Measurements from ENCODE around the gene PPP1R12C. TPM values are rescaled to one million over a fixed set of nuclear protein-coding genes. Genes with fewer than 3 reads are reported as not detected.

PPP1R12C gene
- 26.6 and 38.4 TPM in 2 replicates for total RNA-seq

GRCh38 chr19:55116859-55117662 lies at the start of gene PPP1R12C:
Gene PPP1R12C (minus strand): TSS chr19:55117637. CDS start chr19:55117543, 94 bp downstream.

DNA sequence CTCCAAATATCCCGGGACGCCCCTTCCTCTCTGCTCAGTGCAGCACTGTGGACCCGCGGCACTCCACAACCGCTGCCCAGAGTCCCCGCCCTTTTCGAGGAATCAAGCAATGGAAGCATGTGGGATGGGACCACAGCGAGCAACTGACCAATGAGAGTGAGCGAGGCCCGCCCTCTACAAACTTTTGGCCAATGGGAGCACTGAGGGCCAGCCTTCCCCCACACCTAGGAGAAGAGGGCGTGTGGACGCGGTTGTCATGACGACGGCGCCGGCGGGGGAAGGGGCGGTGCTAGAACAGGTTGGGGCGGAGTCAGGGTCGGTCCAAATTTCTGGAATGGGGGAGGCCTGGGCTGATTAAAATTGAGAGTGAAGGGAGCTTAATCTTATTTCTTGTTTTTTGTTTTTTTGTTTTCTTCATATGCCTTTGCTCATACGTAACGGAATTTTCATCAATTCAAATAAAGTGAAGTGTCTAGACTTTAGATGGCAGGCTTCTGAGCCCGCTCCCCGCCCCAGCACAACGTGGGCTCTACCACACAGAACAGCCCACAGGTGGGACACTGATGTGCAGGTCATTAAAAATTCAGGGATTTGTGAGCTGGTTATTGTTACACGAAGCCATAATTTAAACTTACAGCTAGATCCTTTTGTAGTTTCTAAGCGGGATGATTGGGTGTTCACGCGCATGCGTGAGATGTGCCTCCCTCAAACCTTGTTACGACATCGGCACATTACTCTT lies 49.3 kb upstream of the PPP1R12C start, which contains the start of gene DNAAF3:
DNAAF3 (minus strand) TSS at position 84 of the 739 bp plus-strand sequence. CDS start 200 bp downstream, outside the sequence.

GRCh38 chr19:55157064-55157908 lies 39.8 kb upstream of the PPP1R12C start, which contains the start of gene TNNI3:
Gene TNNI3 (minus strand): TSS chr19:55157732. CDS start chr19:55157589, 143 bp downstream.

DNA sequence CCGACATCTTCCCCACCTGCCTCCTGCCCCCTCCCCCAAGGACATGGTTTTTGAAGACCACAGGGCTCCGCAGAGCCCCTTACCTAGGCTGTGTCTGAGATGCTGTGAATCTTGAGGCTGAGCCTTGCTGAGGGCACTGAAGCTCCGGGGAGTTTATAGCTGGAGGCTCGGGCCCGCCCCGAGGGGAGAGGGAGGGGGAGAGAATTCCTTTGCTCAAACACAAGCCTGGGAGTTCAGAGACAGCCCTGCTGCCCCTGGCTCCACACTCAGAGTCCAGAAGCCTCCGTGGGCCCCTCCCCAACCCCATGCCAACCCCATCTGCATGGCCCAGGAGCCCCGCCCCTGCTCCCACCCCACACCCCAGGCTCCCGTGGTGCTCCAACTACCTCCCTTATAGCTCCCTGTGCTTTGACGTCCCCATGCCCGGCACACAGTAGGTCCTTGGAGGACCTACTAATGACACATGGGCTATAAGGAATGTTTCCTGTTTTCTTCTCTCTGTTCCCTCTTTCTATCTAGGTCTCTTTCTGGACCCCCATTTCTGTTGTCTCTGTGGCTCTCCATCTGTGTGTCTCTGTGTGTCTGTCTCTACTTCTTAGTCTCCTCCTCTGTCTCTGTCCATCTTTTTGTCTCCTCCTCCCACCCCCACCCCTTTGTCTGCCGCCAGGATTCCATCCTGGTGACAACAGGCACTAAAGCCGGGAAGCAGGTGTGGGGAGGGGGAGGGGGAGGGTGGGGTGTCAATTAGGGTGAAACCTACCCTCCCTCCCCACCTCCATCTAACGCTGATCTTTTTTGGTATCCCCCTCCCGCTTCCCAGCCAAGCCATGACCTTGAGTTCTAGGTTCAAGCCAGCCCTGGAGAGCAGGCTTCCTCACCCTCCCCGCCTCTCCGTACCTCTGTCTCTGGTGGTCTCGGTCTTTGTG lies 31.9 kb upstream of the PPP1R12C start, which contains the start of gene TNNT1:
TNNT1 (minus strand) TSS at position 129 of the 926 bp plus-strand sequence. CDS start 2,049 bp downstream, outside the sequence.

GRCh38 chr19:55075371-55075998 lies 42.0 kb downstream of the PPP1R12C start, which contains the start of gene EPS8L1:
Gene EPS8L1 (plus strand): TSS chr19:55075869. CDS start chr19:55076445, 576 bp downstream.

GRCh38 chr19:55062735-55063491 lies 54.5 kb downstream of the PPP1R12C start, which contains the start of gene RDH13:
Gene RDH13 (minus strand): TSS chr19:55063148. CDS start chr19:55063032, 116 bp downstream.

Other genes starting within 250 kb of the PPP1R12C start
- not detected in 2 replicates for gene FCAR, start 243.4 kb downstream of the PPP1R12C start, total RNA-seq
- not detected in 2 replicates for gene NCR1, start 211.5 kb downstream of the PPP1R12C start, total RNA-seq
- not detected in 2 replicates for gene NLRP7, start 170.1 kb downstream of the PPP1R12C start, total RNA-seq
- gene NLRP2, start 151.3 kb downstream of the PPP1R12C start, total RNA-seq = 35.5 and 39.8 TPM in 2 replicates
- gene GP6, start 79.4 kb downstream of the PPP1R12C start, total RNA-seq = not detected in 2 replicates
- gene RDH13, start 54.5 kb downstream of the PPP1R12C start, total RNA-seq = 9.1 and 24.5 TPM in 2 replicates
- 28.7 and 45.1 TPM in 2 replicates for gene EPS8L1, start 41.8 kb downstream of the PPP1R12C start, total RNA-seq
- gene TNNT1, start 31.6 kb upstream of the PPP1R12C start, total RNA-seq = 44.4 and 145 TPM in 2 replicates
- 2.6 and 4.0 TPM in 2 replicates for gene TNNI3, start 40.1 kb upstream of the PPP1R12C start, total RNA-seq
- 0.23 and 1.3 TPM in 2 replicates for gene DNAAF3, start 49.0 kb upstream of the PPP1R12C start, total RNA-seq
- 0.04 and 2.2 TPM in 2 replicates for gene SYT5, start 62.7 kb upstream of the PPP1R12C start, total RNA-seq
- 0.08 and 0.57 TPM in 2 replicates for gene PTPRH, start 91.9 kb upstream of the PPP1R12C start, total RNA-seq
- gene TMEM86B, start 111.1 kb upstream of the PPP1R12C start, total RNA-seq = 0.95 and 1.6 TPM in 2 replicates
- gene PPP6R1, start 141.4 kb upstream of the PPP1R12C start, total RNA-seq = 33.8 and 38.8 TPM in 2 replicates
- gene HSPBP1, start 162.5 kb upstream of the PPP1R12C start, total RNA-seq = 41.6 and 79.3 TPM in 2 replicates
- 1.7 and 2.3 TPM in 2 replicates for gene BRSK1, start 166.4 kb upstream of the PPP1R12C start, total RNA-seq
- gene TMEM150B, start 207.7 kb upstream of the PPP1R12C start, total RNA-seq = not detected in 2 replicates
- gene KMT5C, start 222.2 kb upstream of the PPP1R12C start, total RNA-seq = 6.9 and 11.9 TPM in 2 replicates
- 0.42 and 0.55 TPM in 2 replicates for gene COX6B2, start 237.1 kb upstream of the PPP1R12C start, total RNA-seq
- not detected in 2 replicates for gene GARIN5B, start 245.6 kb upstream of the PPP1R12C start, total RNA-seq